HepG2 (cell line): ENCODE results near the gene ZNF777. TPM values are rescaled to one million over a fixed set of nuclear protein-coding genes. Genes with fewer than 3 reads are reported as not detected.

Source experiments
- ATAC-seq: fragments of 200-7000 bp; cut with Tn5 transposase; 3 replicates; pipeline ENCODE4 v1.9.1; 2020; ENCODE audit warnings: mild to moderate bottlenecking, moderate library complexity
- BruUV-seq: library from RNA; stranded (reverse); fragments of 400-500 nt; replicated peaks from 2 replicates; lab custom pipeline; 2021; lab: Mats Ljungman, UMichigan
- CTCF ChIA-PET: fragments of 300-600 bp; formaldehyde crosslinking; extraction: SDS; loops from one replicate; lab custom pipeline; 2021; ENCODE audit warnings: low total read pairs, inconsistent platforms, low intra/inter-chr PET ratio; lab: Yijun Ruan, JAX
- POLR2A ChIA-PET: fragments of 350-600 bp; sonication (Branson Sonifier 250); formaldehyde crosslinking; loops from one replicate; lab custom pipeline; 2020; ENCODE audit warnings: antibody characterized with exemption, inconsistent platforms; lab: Yijun Ruan, JAX
- DNase-seq: peaks from one replicate; pipeline ENCODE4 v3.0.0-alpha.2; 2015; ENCODE audit warnings: low spot score
- FAIRE-seq: peaks from 3 replicates; lab custom pipeline; 2011; peaks lifted over from hg19 to GRCh38; lab: Jason Lieb, UNC
- H2AFZ ChIP-seq: one replicate; pipeline ENCODE4 v1.6.1; 2011; ENCODE audit warnings: low read length, inconsistent platforms
- H3K27ac ChIP-seq: fragments of 300-600 bp; 3 replicates; pipeline ENCODE4 v1.8.0; 2011; ENCODE audit warnings: mixed run types, mild to moderate bottlenecking, mixed read lengths, low read length, inconsistent platforms; ENCODE audit not compliant: insufficient read depth; ENCODE audit errors: extremely low read length
- H3K27me3 ChIP-seq, 2 experiments: fragments of 200-600 bp in 1 of 2; 2 replicates in 1 of 2; 3 replicates in 1 of 2; pipeline versions ENCODE4 v1.6.0 to v1.8.0; 2011; ENCODE audit warnings: low read length in 2 of 2, mild to moderate bottlenecking in 2 of 2, moderate library complexity in 2 of 2, inconsistent platforms in 1 of 2; ENCODE audit not compliant: insufficient read depth in 2 of 2, control insufficient read depth in 1 of 2
- H3K36me3 ChIP-seq, 2 experiments: fragments of 200-600 bp in 1 of 2; replicated peaks in 1 of 2; 2 replicates in 1 of 2; 3 replicates in 1 of 2; pipeline versions ENCODE4 v1.5.1 to v1.8.0; 2011; ENCODE audit warnings: low read length in 2 of 2, inconsistent platforms in 1 of 2; ENCODE audit not compliant: insufficient read depth in 2 of 2, control insufficient read depth in 1 of 2
- H3K4me1 ChIP-seq: 2 replicates; pipeline ENCODE4 v1.5.1; 2012; ENCODE audit warnings: low read length, inconsistent platforms; ENCODE audit not compliant: insufficient read depth
- H3K4me2 ChIP-seq: 2 replicates; pipeline ENCODE4 v1.6.0; 2011; ENCODE audit warnings: low read depth, low read length, inconsistent platforms
- H3K4me3 ChIP-seq, 3 experiments: fragments of 200-600 bp in 1 of 3; sonication (generic), shearing (Covaris generic) in 1 of 3; replicated peaks in 1 of 3; 2 replicates each; pipeline ENCODE4 v1.5.1; 2011 to 2016; ENCODE audit warnings: low read length in 3 of 3, inconsistent platforms in 2 of 3, low read depth in 2 of 3, mild to moderate bottlenecking in 2 of 3, control low read depth in 1 of 3, mixed read lengths in 1 of 3; ENCODE audit not compliant: insufficient read depth in 1 of 3
- H3K79me2 ChIP-seq: one replicate; pipeline ENCODE4 v1.6.1; 2011; ENCODE audit warnings: low read length, inconsistent platforms; ENCODE audit not compliant: insufficient read depth
- H3K9ac ChIP-seq: 2 replicates; pipeline ENCODE4 v1.6.0; 2011; ENCODE audit warnings: mild to moderate bottlenecking, low read depth, low read length, inconsistent platforms; ENCODE audit not compliant: insufficient read depth
- H3K9me3 ChIP-seq: 2 replicates; pipeline ENCODE4 v1.5.1; 2012; ENCODE audit warnings: mild to moderate bottlenecking, low read length
- H4K20me1 ChIP-seq: 2 replicates; pipeline ENCODE4 v1.6.0; 2011; ENCODE audit warnings: inconsistent platforms, mild to moderate bottlenecking, low read length, moderate library complexity; ENCODE audit not compliant: insufficient read depth
- AGO1 ChIP-seq: fragments of 200-400 bp; formaldehyde crosslinking; IDR thresholded peaks from 2 replicates; pipeline ENCODE4 v1.6.1; 2017; ENCODE audit warnings: mild to moderate bottlenecking, low read depth, low read length, moderate library complexity; ENCODE audit not compliant: poor library complexity, severe bottlenecking
- CBX2 ChIP-seq, 2 experiments: fragments of 200-600 bp in 1 of 2; sonication (generic); formaldehyde crosslinking in 1 of 2; IDR thresholded peaks; 2 replicates each; pipeline versions ENCODE4 v1.7.0 to v1.8.1; 2018 to 2022; ENCODE audit warnings: low read depth in 2 of 2, low read length in 1 of 2, mild to moderate bottlenecking in 1 of 2, missing genetic modification reagents in 1 of 2
- CENPBD1 ChIP-seq: sonication (generic); formaldehyde crosslinking; IDR thresholded peaks from 2 replicates; pipeline ENCODE4 v1.8.0; 2022; ENCODE audit warnings: missing genetic modification reagents, low read depth, mild to moderate bottlenecking, borderline replicate concordance
- HDAC2 ChIP-seq: sonication (generic); formaldehyde crosslinking; IDR thresholded peaks from 2 replicates; pipeline ENCODE4 v1.4.0; 2020; ENCODE audit warnings: missing genetic modification reagents
- POGZ ChIP-seq: sonication (generic); formaldehyde crosslinking; IDR thresholded peaks from 2 replicates; pipeline ENCODE4 v1.4.0; 2020; ENCODE audit warnings: mild to moderate bottlenecking, missing genetic modification reagents
- RAD51 ChIP-seq: fragments of 450-650 bp; IDR thresholded peaks from 2 replicates; pipeline ENCODE4 v1.6.1; 2016; ENCODE audit warnings: borderline replicate concordance
- ZBTB42 ChIP-seq: sonication (generic); formaldehyde crosslinking; IDR thresholded peaks from 2 replicates; pipeline ENCODE4 v1.5.0; 2020; ENCODE audit warnings: mild to moderate bottlenecking, missing genetic modification reagents
- ZNF547 ChIP-seq: sonication (generic); formaldehyde crosslinking; IDR thresholded peaks from 2 replicates; pipeline ENCODE4 v1.5.1; 2020; ENCODE audit warnings: mild to moderate bottlenecking, missing genetic modification reagents
- ZNF598 ChIP-seq: sonication (generic); formaldehyde crosslinking; IDR thresholded peaks from 2 replicates; pipeline ENCODE4 v1.5.1; 2020; ENCODE audit warnings: mild to moderate bottlenecking, missing genetic modification reagents, borderline replicate concordance
- ZNF747 ChIP-seq: sonication (generic); formaldehyde crosslinking; IDR thresholded peaks from 2 replicates; pipeline ENCODE4 v1.8.1; 2023; ENCODE audit warnings: missing genetic modification reagents, mild to moderate bottlenecking, borderline replicate concordance
- ZNF770 ChIP-seq: sonication (generic); formaldehyde crosslinking; IDR thresholded peaks from 2 replicates; pipeline ENCODE4 v1.5.0; 2020; ENCODE audit warnings: mild to moderate bottlenecking, missing genetic modification reagents
- WGBS: methylation state at CpG from one replicate; pipeline ENCODE4 v1.1.6; 2017; ENCODE audit warnings: low lambda C conversion rate; 5-methylcytosine and 5-hydroxymethylcytosine counted together
- in situ Hi-C: cut with HindIII; loops from 2 replicates; pipeline ENCODE4 v1.10.0; 2017; ENCODE audit warnings: low pct_unique_long_range_greater_than_20kb; ENCODE audit not compliant: extremely low pct_ligation_motif_present
- intact Hi-C: fragments of 100-400 bp; cut with micrococcal nuclease; formaldehyde crosslinking; loops from one replicate; pipeline ENCODE4 v1.10.0; 2022; ENCODE audit not compliant: unreplicated experiment
- polyA plus RNA-seq, 8 experiments: library from polyadenylated mRNA; depleted of rRNA in 3 of 8; stranded (reverse) in 7 of 8; unstranded in 1 of 8; fragments of >200 nt; fragmentation: Illumina TruSeq in 4 of 8; extraction: Trizol in 4 of 8; gene quantifications; 2 replicates each; pipeline versions ENCODE4 v1.2.1 to v1.2.3, GENCODE V29; 2011 to 2016; ENCODE audit warnings: low read depth in 4 of 8, missing spikeins in 1 of 8, mixed read lengths in 1 of 8; ENCODE audit not compliant: insufficient read depth in 1 of 8
- total RNA-seq, 5 experiments: library from RNA; depleted of rRNA; stranded (reverse); fragments of >200 nt; fragmentation: Illumina TruSeq; extraction: Trizol; gene quantifications; 2 replicates each; pipeline ENCODE4 v1.2.3, GENCODE V29; 2016; ENCODE audit warnings: low read depth in 1 of 5

ZNF777 gene
- total and polyA plus RNA-seq, 2 of the 13 experiments (the other 11 are each of a cell fraction or from before 2014, with no cell fraction given), result 3.8 to 6.0 TPM

- no peak for DNase-seq
- no peak for TF ChIP-seq ZNF747 (CRISPR knock-in tag)
- TF ChIP-seq ZBTB42, result no peak
- no peak for TF ChIP-seq ZNF770 (CRISPR knock-in tag)
- TF ChIP-seq AGO1, result no peak
- no peak for TF ChIP-seq ZNF547 (CRISPR knock-in tag)
- no peak for TF ChIP-seq HDAC2 (CRISPR knock-in tag)
- TF ChIP-seq RAD51, result no peak
- TF ChIP-seq CBX2 (IDR thresholded peaks at IDR 0.05; ENCODE audit: low read depth, low read length), result no peak
- TF ChIP-seq CBX2 (CRISPR knock-in tag; IDR thresholded peaks at IDR 0.05; ENCODE audit: low read depth), result no peak
- TF ChIP-seq CENPBD1 (CRISPR knock-in tag), result no peak
- TF ChIP-seq ZNF598 (CRISPR knock-in tag), result no peak
- no peak for TF ChIP-seq POGZ (CRISPR knock-in tag)
- TF ChIP-seq, all 625 proteins: peak for 0
- in situ Hi-C loops (no loop called here), intact Hi-C loops (no loop called here)
- ChIA-PET CTCF (no interaction called here), POLR2A (no interaction called here)
- Histone ChIP-seq H3K4me1 (no peaks in the 10 kb centered on the region), H3K27me3 (peaks cover 5 to 39% of the 10 kb centered on the region in 2 experiments; a peak in 3 of 5 replicates), H4K20me1 (no peaks in the 10 kb centered on the region), H3K27ac (no peak overlapping the region), H3K4me3 (no peak overlapping the region; a peak in 1 of 6 replicates), H3K9ac (no peak overlapping the region), H3K36me3 (no peaks in the 10 kb centered on the region), H3K9me3 (peaks cover 7% of the 10 kb centered on the region; the same call in 1 of the 2 replicates), H3K4me2 (peak overlapping the region; percentile 27; the same call in 1 of the 2 replicates), H3K79me2 (no peaks in the 10 kb centered on the region), H2AFZ (no peak overlapping the region)
- 29% methylated on average over 20 of the region's 22 CpGs for WGBS
- FAIRE-seq (no peak), ATAC-seq (peak; percentile 72)
- no TSS peak for BruUV-seq
Measured at GRCh38 chr7:149398195-149398820, 62.6 kb downstream of the ZNF777 start.
